Cardiac muscle cell (in vitro differentiated cells and primary cell): ENCODE results near the gene CTXND2. TPM values are rescaled to one million over a fixed set of nuclear protein-coding genes. Genes with fewer than 3 reads are reported as not detected.
A peak's percentile ranks its signal among the peaks of the same experiment; 100 is the strongest.
"Not testable (repeated sequence)": the region's sequence is repeated elsewhere in the genome, so short reads cannot be mapped to it uniquely, and the experiment has no call there.

Experiments used
- DNase-seq, 2 donors: peaks; one replicate each; pipeline versions ENCODE4 v3.0.0 to v3.0.0-alpha.2; 2010 to 2017; ENCODE audit warnings: low read depth in 1 of 2, low spot score in 1 of 2
- H3K27ac ChIP-seq: fragments of 200-600 bp; sonication (generic); 2 replicates; pipeline ENCODE4 v1.5.1; 2016
- H3K27me3 ChIP-seq: fragments of 200-600 bp; sonication (generic); 2 replicates; pipeline ENCODE4 v1.6.0; 2016; ENCODE audit warnings: control low read depth
- H3K36me3 ChIP-seq: fragments of 200-600 bp; sonication (generic); 2 replicates; pipeline ENCODE4 v1.5.1; 2016; ENCODE audit warnings: control low read depth
- H3K4me1 ChIP-seq: fragments of 200-600 bp; sonication (generic); 2 replicates; pipeline ENCODE4 v1.8.1; 2017; ENCODE audit warnings: low read depth, mild to moderate bottlenecking, mixed run types
- H3K4me3 ChIP-seq: fragments of 200-600 bp; sonication (generic); 2 replicates; pipeline ENCODE4 v1.5.1; 2016; ENCODE audit warnings: mild to moderate bottlenecking
- H3K9me3 ChIP-seq: fragments of 200-600 bp; sonication (generic); 2 replicates; pipeline ENCODE4 v1.5.1; 2017; ENCODE audit warnings: low read depth, mild to moderate bottlenecking, control low read depth
- CTCF ChIP-seq: IDR thresholded peaks from 2 replicates; pipeline ENCODE4 v1.5.1; 2012; ENCODE audit warnings: low read depth, mild to moderate bottlenecking, low read length
- polyA plus RNA-seq: library from polyadenylated mRNA; unstranded; fragments of >200 nt; fragmentation: Nextera tagmentation; extraction: Ambion mirVana; gene quantifications from 2 replicates; pipeline ENCODE4 v1.2.1, GENCODE V29; 2016
- total RNA-seq: library from RNA; depleted of rRNA; stranded (reverse); fragments of >200 nt; gene quantifications from 2 replicates; pipeline ENCODE4 v1.2.3, GENCODE V29; 2016

Gene CTXND2
- total and polyA plus RNA-seq, 2 experiments from 2014 or later: not detected

- H3K27me3 ChIP-seq: no peaks in the 10 kb centered on the region
- no peak for DNase-seq
- H3K9me3 ChIP-seq: no peaks in the 10 kb centered on the region
- peaks cover 7% of the 10 kb centered on the region for H3K36me3 ChIP-seq
- no peak overlapping the region for H3K4me3 ChIP-seq
- H3K4me1 ChIP-seq: no peaks in the 10 kb centered on the region
- H3K27ac ChIP-seq: no peak overlapping the region
- no peak for TF ChIP-seq CTCF
Observed at GRCh38 chr1:150846473-150847146, 40.3 kb upstream of the CTXND2 start.

GRCh38 chr1:150850801-150851362 is 36.1 kb upstream of the CTXND2 start:
- not testable (repeated sequence) for H3K9me3 ChIP-seq, DNase-seq, H3K27ac ChIP-seq, H3K4me3 ChIP-seq, H3K27me3 ChIP-seq, H3K4me1 ChIP-seq
- peaks cover 13% of the 10 kb centered on the region for H3K36me3 ChIP-seq

GRCh38 chr1:150852734-150853133 is 34.2 kb upstream of the CTXND2 start:
- H3K36me3 ChIP-seq: peaks cover 18% of the 10 kb centered on the region

GRCh38 chr1:150863724-150864123 is 23.2 kb upstream of the CTXND2 start:
- Histone ChIP-seq H3K4me3 (no peak overlapping the region), H3K27me3 (no peaks in the 10 kb centered on the region), H3K27ac (no peak overlapping the region), H3K4me1 (no peaks in the 10 kb centered on the region), H3K36me3 (no peaks in the 10 kb centered on the region), H3K9me3 (no peaks in the 10 kb centered on the region)
- no peak for DNase-seq
- no peak for TF ChIP-seq CTCF

More at GRCh38 chr1:150852734-150853133, 34.2 kb upstream of the CTXND2 start:
- H3K27ac ChIP-seq, H3K4me1 ChIP-seq, H3K27me3 ChIP-seq, H3K9me3 ChIP-seq, H3K4me3 ChIP-seq: not testable (repeated sequence)
- peak in 1 of 2 donors; percentile 3 for DNase-seq

GRCh38 chr1:150864200-150864599 is 22.7 kb upstream of the CTXND2 start:
- DNase-seq, H3K9me3 ChIP-seq, H3K4me1 ChIP-seq, H3K27me3 ChIP-seq, H3K4me3 ChIP-seq, H3K36me3 ChIP-seq, H3K27ac ChIP-seq: not testable (repeated sequence)

- Histone ChIP-seq H3K27me3 (no peaks in the 10 kb centered on the region), H3K27ac (no peak overlapping the region), H3K4me3 (no peak overlapping the region), H3K9me3 (no peaks in the 10 kb centered on the region), H3K36me3 (no peaks in the 10 kb centered on the region), H3K4me1 (peaks cover 8% of the 10 kb centered on the region)
- no peak for TF ChIP-seq CTCF
- no peak for DNase-seq
Observed at GRCh38 chr1:150869683-150870082, 17.3 kb upstream of the CTXND2 start.

GRCh38 chr1:150872572-150872971 is 14.4 kb upstream of the CTXND2 start:
- TF ChIP-seq CTCF: no peak
- H3K4me3 ChIP-seq: no peak overlapping the region
- H3K9me3 ChIP-seq: no peaks in the 10 kb centered on the region
- H3K36me3 ChIP-seq: no peaks in the 10 kb centered on the region
- DNase-seq: no peak
- H3K27ac ChIP-seq: no peak overlapping the region
- no peaks in the 10 kb centered on the region for H3K27me3 ChIP-seq
- H3K4me1 ChIP-seq: peaks cover 10% of the 10 kb centered on the region
